Fibroblast of peridontal ligament (primary cell): ENCODE measurements around the gene ANKRD6.

Experiments used
- DNase-seq: peaks from one replicate; pipeline ENCODE4 v3.0.0-alpha.2; 2010; ENCODE audit errors: extremely low read depth

Gene ANKRD6

DNA sequence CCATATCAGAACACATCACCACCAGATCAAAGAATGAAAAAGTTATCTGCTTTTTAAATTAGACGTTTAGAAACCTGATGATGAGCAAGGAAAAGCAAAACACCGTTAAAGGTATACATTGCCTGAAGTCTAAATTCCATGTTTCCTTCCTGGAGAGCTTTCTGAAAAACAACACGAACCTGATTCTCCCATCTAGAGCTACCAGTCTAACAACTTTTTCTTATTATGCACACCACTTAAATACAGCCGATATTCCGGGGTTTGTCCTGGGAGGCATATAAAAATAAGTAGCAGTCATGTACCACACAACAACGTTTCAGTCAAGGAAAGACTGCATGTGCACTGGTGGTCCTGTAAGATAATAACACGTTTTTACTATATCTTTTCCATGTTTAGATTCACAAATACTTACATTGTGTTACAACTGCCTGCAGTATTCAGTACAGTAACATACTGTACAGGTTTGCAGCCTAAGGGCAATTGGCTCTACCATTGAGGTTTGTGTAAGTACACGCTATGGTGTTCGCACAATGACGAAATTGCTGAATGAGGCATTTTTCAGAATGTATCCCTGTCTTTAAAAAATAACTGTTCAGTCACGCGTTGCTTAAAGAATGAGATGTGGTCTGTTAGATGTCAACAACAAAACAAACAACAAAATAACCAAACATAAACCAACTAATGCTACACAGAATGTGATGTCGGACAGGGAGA lies 224.7 kb downstream of the ANKRD6 start:
- DNase-seq: no peak

DNA sequence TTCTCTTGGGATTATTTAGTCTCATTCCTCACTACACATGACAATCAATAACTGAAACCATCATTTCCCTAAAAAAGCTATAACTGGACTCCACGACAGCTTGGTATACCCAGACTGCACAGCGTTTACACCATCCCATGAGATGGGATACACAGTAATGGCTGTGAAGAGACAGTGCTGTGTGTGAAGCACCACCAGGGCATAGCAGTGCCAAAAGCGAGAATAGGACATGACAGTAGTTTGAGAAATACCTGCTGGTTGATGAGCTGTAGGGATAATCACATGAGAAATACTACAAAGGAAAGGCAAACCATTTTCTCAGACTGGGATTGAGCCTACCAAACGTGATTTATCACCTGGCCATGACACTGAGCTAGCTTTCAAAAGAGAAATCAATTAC lies 228.0 kb downstream of the ANKRD6 start:
- DNase-seq: no peak

DNA sequence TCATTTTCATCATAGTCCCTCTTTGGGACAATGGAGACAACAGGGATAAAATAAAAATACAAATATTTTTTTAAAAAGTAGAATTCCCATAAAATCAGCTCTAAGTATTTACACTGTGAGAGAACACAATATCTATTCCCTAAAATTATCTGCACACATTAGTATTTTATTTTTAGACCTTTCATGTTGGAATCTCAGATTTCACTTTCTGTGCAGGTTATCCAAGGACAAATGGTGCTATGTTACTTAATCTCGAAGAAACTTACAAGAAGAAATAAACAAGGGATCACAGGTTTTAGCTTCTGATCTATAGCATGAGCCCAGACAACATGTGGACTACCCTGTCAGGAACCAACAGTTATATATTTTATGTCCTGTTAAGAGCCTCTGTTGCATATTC lies 228.6 kb downstream of the ANKRD6 start:
- DNase-seq: no peak

DNA sequence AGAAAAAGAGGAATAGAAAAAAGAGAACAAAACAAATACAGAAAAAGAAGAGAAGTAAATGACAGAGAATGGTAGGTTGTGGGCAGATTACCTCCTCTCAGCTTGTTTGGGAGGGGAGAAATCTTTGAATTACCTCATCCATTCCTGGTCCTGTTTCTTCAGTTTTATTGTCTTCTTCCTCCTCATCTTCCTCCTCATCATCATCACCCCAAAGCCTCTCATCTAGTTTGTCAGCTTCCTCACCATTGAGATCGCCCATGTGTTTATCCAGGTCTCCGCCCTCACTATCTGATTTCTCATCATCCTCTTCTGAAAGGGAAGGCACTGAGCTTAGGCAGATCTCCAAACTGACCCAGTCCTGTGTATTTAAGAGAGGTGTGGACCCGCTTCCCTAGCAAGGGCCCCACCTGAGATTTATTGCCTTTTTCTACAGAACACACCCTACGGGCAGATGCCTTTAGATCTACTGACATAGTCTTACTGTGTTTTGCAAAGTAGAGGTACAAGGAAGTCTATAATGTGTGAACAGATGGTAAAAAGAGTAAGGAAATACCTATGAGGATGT lies 229.8 kb downstream of the ANKRD6 start:
- DNase-seq: no peak

GRCh38 chr6:89667872-89668556 lies 235.1 kb downstream of the ANKRD6 start:
- DNase-seq: peak; percentile 45

GRCh38 chr6:89669002-89669401 lies 236.1 kb downstream of the ANKRD6 start:
- peak; percentile 5 for DNase-seq

- no peak for DNase-seq
Observed at GRCh38 chr6:89670935-89671565, 238.1 kb downstream of the ANKRD6 start.

DNA sequence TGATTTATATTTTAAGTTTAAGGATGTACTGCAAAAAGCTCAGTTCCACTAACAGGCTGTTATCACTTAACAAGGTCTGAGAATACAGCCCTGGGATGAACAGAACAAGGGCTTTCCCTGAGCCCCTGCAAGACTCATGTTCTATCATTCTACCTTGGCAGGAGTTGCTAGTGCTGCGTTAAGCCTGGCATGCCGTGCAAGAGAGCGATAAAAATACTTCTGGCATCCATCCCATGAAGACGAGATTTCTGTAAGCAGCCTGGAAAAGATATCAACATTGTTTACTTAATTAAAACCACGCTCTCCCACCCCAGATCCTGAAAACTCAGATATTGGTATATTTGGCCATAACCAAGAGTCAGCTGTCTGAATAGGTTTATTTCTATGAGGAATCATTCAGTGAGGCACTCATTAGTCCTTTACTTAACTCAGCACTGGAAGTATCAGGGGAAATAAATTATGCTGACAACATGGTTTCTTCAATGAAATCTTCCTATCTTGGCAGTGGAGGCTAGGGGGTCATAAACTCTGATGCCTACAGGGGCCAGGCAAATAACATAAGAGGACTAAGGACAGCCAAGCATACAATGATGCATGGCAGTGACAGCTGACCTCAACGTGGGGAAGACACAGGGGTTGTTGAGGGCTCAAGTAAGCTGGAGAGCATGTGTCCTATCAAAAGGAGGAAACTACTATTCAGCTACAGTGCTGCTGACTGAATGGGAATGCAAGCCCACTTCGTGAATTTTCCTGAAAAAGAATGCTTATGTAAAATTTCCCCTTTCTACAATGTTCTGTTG lies 243.2 kb downstream of the ANKRD6 start:
- DNase-seq: peak; percentile 70

- no peak for DNase-seq
Observed at GRCh38 chr6:89678531-89678930, 245.6 kb downstream of the ANKRD6 start.

GRCh38 chr6:89679215-89680120 lies 246.5 kb downstream of the ANKRD6 start:
- no peak for DNase-seq

- no peak for DNase-seq
Observed at GRCh38 chr6:89680150-89680549, 247.2 kb downstream of the ANKRD6 start.

- no peak for DNase-seq
Observed at GRCh38 chr6:89680551-89680950, 247.6 kb downstream of the ANKRD6 start.

DNA sequence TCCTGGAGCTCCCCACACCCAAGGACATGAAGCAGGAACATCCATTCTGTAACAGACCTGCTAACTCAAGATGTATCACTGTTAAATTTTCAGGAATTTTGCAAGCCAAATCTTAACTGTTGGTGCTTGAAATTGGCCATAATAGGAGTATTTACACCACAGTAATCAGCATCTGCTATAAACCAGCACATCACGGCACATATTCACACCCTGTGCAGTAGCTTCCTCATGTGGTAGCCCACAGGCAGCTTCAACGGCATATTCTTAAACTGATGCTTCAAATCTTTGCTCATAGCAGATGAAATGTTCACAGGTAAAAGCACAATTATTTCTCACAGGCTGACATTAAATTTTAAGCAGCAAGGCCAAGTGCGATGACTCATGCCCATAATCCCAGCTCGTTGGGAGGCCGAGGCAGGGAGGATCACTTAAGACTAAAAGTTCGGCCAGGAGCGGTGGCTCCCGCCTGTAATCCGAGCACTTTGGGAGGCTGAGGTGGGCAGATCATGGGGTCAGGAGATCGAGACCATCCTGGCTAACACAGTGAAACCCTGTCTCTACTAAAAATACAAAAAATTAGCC lies 249.1 kb downstream of the ANKRD6 start:
- DNase-seq: no peak

- DNase-seq: no peak
Observed at GRCh38 chr6:89682991-89683390, 250.0 kb downstream of the ANKRD6 start.
